Mesodermal cell (in vitro differentiated cells): ENCODE results near the gene BCCIP.

ENCODE experiments used
- H3K27ac ChIP-seq: 2 replicates; pipeline ENCODE4 v1.7.0; 2013; ENCODE audit warnings: mild to moderate bottlenecking, low read depth, low read length, moderate library complexity; ENCODE audit not compliant: severe bottlenecking
- H3K36me3 ChIP-seq: 2 replicates; pipeline ENCODE4 v1.7.1; 2013; ENCODE audit warnings: mild to moderate bottlenecking, low read length, moderate library complexity; ENCODE audit not compliant: control insufficient read depth, insufficient read depth
- H3K4me1 ChIP-seq: one replicate; pipeline ENCODE4 v1.7.1; 2013; ENCODE audit warnings: mild to moderate bottlenecking, low read length; ENCODE audit not compliant: insufficient read depth, control insufficient read depth, poor library complexity, severe bottlenecking
- H3K4me3 ChIP-seq: 2 replicates; pipeline ENCODE4 v1.7.0; 2013; ENCODE audit warnings: low read length, control low read depth, mild to moderate bottlenecking; ENCODE audit not compliant: insufficient read depth, poor library complexity, severe bottlenecking; ENCODE audit errors: extremely low read depth
- H3K9me3 ChIP-seq: 2 replicates; pipeline ENCODE4 v1.7.1; 2013; ENCODE audit warnings: mild to moderate bottlenecking, low read length, moderate library complexity; ENCODE audit not compliant: control insufficient read depth
- WGBS, 2 experiments: methylation state at CpG; one replicate each; pipeline ENCODE4 v1.1.5; 2013; ENCODE audit warnings: missing lambda C conversion rate in 2 of 2; ENCODE audit not compliant: insufficient coverage in 2 of 2; 5-methylcytosine and 5-hydroxymethylcytosine counted together

BCCIP gene

DNA sequence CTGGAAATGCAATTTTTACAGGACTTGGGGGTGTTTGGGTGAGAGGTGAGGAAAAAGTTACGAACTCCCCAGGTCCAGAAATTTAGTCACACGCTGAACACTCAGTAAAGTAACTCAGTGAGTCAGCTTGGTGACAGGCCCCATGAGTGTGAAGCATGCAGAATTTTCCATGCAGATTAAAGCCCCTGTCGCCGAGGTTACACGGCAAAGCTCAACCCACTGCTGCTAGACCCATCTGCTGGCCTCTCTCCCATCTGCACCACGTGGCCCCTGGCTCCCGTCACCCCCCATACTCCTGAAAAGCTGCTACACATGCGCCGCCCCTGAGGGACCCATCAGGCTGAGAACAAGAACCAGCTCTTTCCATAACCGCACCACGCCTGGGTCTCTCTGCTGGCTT lies 40.7 kb upstream of the BCCIP start:
- WGBS, 2 experiments: 84 to 87% methylated on average over 4 to 11 of the region's 11 CpGs
- Histone ChIP-seq H3K9me3 (no peaks in the 10 kb centered on the region), H3K4me3 (no peak overlapping the region), H3K27ac (peak overlapping the region; percentile 64), H3K36me3 (no peaks in the 10 kb centered on the region), H3K4me1 (peaks cover 11% of the 10 kb centered on the region)

DNA sequence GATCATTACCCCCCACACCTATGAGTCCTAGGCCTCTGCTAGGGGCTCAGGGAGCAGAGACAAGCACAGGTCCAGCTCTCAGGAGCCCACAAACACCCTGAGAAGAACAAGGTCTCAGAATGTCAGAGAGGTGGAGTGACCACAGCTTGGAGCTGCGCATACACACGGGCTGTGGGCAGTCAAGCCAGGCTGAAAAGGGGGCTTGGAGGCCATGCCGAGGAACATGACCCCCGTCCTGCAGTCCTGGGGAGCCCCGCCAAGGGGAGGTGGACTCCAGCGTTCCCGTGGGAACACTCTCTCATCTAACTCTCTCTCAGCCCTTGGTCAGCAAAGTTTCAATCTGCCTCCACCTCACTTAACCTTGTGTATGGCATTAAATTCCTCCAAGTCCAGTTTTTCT lies 39.9 kb upstream of the BCCIP start:
- Histone ChIP-seq H3K36me3 (no peaks in the 10 kb centered on the region), H3K27ac (no peak overlapping the region), H3K9me3 (no peaks in the 10 kb centered on the region), H3K4me1 (peaks cover 11% of the 10 kb centered on the region), H3K4me3 (no peak overlapping the region)
- WGBS, 2 experiments: 97 to 98% methylated on average over 5 to 7 of the region's 7 CpGs

DNA sequence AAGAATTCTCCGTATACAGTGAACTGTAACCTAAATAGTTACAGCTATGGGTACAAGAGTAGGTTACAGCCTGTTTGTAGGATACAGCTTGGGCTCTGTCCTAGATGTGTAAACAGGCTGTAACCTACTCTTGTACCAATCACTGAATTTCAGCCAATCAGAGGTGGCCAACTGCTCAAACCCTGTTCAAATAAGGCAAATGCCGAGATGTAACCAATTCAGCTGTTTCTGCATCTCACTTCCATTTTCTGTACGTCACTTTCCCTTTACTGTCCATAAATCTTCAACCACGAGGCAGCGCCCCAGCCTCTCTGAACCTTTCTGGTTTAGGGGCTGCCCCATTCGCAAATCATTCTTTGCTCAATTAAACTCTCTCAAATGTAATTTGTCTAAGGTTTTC lies 39.4 kb upstream of the BCCIP start:
- no peak overlapping the region for H3K4me3 ChIP-seq
- no peaks in the 10 kb centered on the region for H3K36me3 ChIP-seq
- H3K9me3 ChIP-seq: no peaks in the 10 kb centered on the region
- H3K4me1 ChIP-seq: peaks cover 11% of the 10 kb centered on the region
- no peak overlapping the region for H3K27ac ChIP-seq
- 91 to 93% methylated on average over 2 to 3 of the region's 6 CpGs for WGBS, 2 experiments

DNA sequence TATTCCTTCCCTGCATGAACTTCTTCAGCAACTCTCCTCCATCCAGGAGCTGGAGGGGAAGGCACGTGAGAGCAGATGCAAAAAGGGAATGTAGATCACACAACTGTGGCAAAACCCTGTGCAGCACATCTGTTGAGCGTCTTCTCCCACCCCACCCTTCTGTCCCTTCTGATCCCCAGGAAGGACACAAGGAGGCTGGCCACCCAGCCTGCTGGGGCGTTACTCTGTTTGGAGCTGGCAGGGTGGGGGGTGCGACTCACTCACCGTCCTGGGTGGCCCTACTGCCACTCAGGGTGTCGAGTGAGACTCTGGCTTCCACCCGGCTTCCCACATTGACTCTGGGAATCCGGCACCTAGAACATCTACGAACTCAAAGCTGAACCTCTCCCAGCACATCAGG lies 37.6 kb upstream of the BCCIP start:
- Histone ChIP-seq H3K4me1 (peaks cover 11% of the 10 kb centered on the region), H3K4me3 (no peak overlapping the region), H3K27ac (no peak overlapping the region), H3K36me3 (peaks cover 3% of the 10 kb centered on the region), H3K9me3 (no peaks in the 10 kb centered on the region)
- 78 to 83% methylated on average over 5 to 6 of the region's 9 CpGs for WGBS, 2 experiments

DNA sequence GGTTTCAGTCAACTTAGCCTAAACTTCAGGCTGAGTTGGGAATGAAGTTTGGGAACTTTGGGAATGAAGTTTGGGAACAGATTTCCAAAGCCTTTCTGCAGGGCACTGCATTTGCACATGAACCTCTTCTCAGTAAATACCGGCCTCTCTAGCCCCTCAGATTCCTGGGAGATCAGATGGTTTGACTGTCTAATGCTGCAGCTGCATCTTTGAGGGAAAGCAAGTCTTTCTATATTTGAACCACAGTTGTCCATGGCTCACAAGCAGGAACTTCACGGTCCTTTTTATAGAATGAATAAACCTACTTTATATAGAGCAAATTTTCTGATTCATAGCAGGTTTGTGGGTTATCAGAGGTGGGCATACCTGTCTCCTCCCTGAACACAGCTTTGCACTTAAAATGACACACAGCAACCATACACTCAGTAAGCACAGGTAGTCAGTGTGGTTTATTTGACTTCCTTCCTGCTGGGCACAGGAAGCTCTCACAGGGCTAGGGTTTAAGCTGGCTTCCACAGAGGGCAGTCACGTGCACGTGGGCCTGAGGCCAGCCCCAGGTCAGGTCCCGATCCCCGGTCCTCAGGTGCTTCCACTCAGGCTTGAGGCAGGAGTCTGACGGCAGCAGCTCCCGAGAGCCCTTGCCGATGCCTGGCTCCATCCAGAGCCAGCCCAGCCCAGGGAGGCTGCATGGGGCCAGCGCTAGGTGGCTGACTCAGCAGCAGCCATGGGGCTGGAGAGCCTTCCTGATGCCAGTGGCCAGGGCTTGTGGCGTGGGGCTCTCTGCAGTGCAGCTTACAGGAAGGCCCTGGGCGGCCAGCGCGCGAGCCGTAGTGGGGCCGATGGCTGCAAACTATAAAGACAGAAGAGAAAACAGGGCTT lies 35.0 kb upstream of the BCCIP start:
- Histone ChIP-seq H3K4me1 (no peaks in the 10 kb centered on the region), H3K36me3 (peaks cover 18% of the 10 kb centered on the region), H3K9me3 (no peaks in the 10 kb centered on the region), H3K4me3 (no peak overlapping the region), H3K27ac (no peak overlapping the region)
- WGBS, 2 experiments: 91 to 94% methylated on average over 16 of the region's 17 CpGs

DNA sequence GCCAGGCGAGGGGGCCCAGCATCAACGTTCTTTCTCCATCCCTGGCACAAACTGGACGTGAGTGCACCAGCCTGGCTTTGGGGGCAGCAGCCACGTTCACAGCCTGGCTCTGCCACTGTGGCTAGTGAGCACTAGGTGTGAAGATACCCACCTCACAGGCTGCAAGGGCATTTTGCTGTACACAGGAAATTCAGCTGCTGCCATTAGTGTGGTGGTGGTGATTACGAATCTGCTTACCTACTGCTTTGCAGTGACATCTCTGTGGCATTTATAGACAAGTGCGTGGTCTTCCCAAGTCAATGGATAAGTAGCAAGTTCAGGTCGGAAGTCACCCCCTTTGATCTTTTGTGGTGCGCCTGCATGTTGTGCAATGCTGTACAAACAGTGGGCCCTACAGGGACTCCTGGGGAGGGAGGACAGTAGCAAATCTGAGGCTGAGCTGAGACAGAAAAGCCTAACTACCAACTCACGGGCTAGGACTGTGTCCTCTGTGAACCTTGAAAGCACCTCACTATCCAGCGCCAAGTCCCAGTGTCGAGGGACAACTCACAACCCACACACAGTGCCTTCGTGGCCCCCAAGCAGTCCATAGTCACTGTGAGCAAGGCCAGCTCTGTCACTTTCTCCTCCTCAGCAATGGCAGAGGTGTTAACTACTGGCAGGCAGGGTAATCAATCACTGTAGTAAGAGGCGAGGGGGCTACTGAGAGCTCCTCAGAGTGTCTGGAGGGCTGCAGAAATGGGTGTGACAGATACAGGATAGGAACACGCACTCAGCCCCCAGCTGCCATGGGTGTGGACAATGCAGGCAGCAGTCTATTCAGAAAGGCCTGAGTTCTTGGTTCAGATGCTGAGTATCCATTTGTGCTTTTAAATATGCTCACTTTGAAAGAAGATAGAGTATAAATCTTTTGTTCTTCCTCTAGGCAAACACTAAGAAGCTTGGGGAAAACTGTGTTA lies 30.7 kb upstream of the BCCIP start:
- WGBS, 2 experiments: 86 to 90% methylated on average over 7 to 10 of the region's 14 CpGs
- H3K27ac ChIP-seq: no peak overlapping the region
- H3K9me3 ChIP-seq: no peaks in the 10 kb centered on the region
- no peaks in the 10 kb centered on the region for H3K4me1 ChIP-seq
- H3K36me3 ChIP-seq: peaks cover 39% of the 10 kb centered on the region
- H3K4me3 ChIP-seq: no peak overlapping the region

DNA sequence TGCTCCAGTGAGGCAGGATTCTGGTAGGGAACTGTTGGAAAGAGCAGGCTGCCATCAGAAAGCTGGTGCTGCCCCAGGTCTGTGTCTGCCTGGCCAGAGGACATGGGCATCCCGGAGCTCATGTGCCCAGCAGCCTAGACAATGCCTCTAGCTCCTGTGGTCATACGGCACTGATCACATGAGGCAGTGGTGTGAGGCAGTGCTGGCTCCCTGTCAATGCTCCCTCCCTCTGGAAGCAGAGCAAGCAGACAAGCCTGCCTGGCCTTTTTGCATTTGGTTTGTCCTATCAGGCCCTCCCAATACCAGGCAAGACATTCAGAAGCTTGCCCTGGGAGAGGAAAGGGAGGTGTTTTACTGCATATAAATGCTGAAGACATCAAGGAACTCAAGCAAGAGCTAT lies 28.2 kb upstream of the BCCIP start:
- Histone ChIP-seq H3K36me3 (peaks cover 40% of the 10 kb centered on the region), H3K27ac (no peak overlapping the region), H3K4me1 (no peaks in the 10 kb centered on the region), H3K4me3 (no peak overlapping the region), H3K9me3 (no peaks in the 10 kb centered on the region)
- WGBS, 2 experiments: 100% methylated on average over 2 of the region's 2 CpGs

DNA sequence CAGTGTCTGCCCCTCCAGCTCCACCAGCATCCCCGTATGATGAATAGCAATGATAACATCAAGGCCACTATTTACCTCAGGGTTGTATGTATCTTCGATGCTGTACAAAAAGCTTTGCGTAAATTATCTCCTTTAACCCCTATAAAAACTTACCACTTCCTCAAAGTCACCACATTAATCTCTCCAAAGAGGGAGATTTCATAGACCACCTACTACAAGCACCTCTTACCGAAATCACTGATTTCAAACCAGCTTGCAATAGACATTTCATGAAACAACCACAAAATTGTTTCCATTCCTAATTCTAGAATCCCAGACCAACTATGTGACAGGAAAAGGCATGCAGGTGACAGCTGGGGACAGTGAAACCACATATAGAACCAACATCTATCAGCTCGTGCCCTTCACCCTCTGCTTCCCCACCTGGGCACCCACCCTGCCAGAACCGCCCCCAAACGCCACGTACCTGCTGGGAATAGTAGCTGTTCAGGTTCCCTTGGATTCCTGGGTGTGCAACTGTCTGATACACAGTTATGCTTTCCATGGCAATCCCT lies 27.6 kb upstream of the BCCIP start:
- Histone ChIP-seq H3K36me3 (peaks cover 40% of the 10 kb centered on the region), H3K9me3 (no peaks in the 10 kb centered on the region), H3K4me3 (no peak overlapping the region), H3K27ac (no peak overlapping the region), H3K4me1 (no peaks in the 10 kb centered on the region)
- WGBS, 2 experiments: 72 to 84% methylated on average over 5 to 8 of the region's 8 CpGs

DNA sequence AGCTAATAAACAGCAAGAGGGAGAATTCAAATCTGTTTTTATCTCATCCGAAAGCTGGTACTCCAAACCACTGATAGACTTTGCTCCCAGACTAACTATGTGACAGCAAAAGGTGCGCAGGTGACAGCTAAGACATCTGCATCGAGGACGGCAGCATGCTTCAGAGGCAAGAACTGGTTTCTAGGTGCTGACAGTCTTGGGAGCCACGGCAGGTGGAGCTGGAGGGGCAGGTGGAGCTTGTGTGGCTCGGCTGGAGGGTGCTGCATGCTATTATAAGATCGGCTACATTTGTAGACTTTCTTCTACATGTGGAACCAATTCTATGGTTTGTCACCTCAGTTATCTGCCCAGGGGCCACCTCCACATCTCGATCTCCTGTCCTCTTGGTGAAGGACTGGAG lies 25.9 kb upstream of the BCCIP start:
- Histone ChIP-seq H3K4me3 (no peak overlapping the region), H3K4me1 (no peaks in the 10 kb centered on the region), H3K36me3 (peaks cover 40% of the 10 kb centered on the region), H3K9me3 (no peaks in the 10 kb centered on the region), H3K27ac (no peak overlapping the region)
- 90 to 91% methylated on average over 8 of the region's 8 CpGs for WGBS, 2 experiments

DNA sequence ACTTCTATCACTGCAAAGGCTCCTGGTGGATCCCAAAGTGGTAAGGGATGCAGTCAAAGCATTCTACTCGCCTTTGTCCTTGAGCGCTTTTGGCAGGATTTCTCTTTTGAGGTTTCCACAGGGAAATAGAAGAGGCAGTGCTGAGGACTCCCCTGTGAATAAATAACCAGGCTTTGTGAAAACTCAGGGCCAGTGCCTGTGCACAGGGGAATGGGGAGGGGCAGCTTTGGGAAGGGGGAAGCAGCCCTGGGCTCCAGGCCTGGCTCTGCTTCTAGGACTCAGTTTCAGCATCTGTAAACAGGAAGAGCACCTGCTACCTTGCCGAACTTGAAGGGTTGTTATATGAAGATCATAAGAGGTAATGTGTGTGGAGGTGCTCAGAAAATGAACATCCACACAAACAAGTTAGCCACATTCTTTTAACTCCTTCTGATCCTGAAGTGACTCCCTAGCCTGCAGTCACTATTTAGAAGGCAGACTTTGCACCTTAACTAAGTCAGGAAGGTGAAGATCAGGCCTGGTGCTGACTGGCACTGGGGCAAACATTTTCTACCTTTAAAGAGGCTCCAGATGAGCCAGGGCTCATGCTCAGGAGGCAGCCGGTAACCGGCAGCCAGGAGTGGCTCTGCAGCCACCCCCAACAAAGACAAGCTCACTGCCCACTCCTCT lies 25.2 kb upstream of the BCCIP start:
- Histone ChIP-seq H3K4me3 (no peak overlapping the region), H3K9me3 (no peaks in the 10 kb centered on the region), H3K36me3 (peaks cover 37% of the 10 kb centered on the region), H3K4me1 (no peaks in the 10 kb centered on the region), H3K27ac (no peak overlapping the region)
- WGBS, 2 experiments: 57 to 63% methylated on average over 3 of the region's 5 CpGs
